HG02759 (cell line): ENCODE results near the gene LEUTX.
"Not testable (repeated sequence)": the region's sequence is repeated elsewhere in the genome, so short reads cannot be mapped to it uniquely, and the experiment has no call there.

Experiments
- ATAC-seq: cut with Tn5 transposase; IDR thresholded peaks from one replicate; pipeline ENCODE4 v1.9.1; 2021; ENCODE audit warnings: mild to moderate bottlenecking, moderate library complexity; ENCODE audit not compliant: unreplicated experiment

LEUTX gene

GRCh38 chr19:39778763-39779162 lies at the start of gene LEUTX:
Gene LEUTX, plus strand, starts transcription at chr19:39778854. Its CDS starts 67 bp downstream, at chr19:39778921.
- ATAC-seq = no peak

- ATAC-seq = no peak
Observed at GRCh38 chr19:39729594-39729993, 49.1 kb upstream of the LEUTX start.

GRCh38 chr19:39731685-39732084 lies 47.0 kb upstream of the LEUTX start:
- ATAC-seq = no peak

- ATAC-seq = no peak
Observed at GRCh38 chr19:39733841-39734240, 44.8 kb upstream of the LEUTX start.

- ATAC-seq = no peak
Observed at GRCh38 chr19:39735688-39736087, 43.0 kb upstream of the LEUTX start.

GRCh38 chr19:39736088-39736487 lies 42.6 kb upstream of the LEUTX start:
- no peak for ATAC-seq

- ATAC-seq = no peak
Observed at GRCh38 chr19:39737351-39737750, 41.3 kb upstream of the LEUTX start.

- no peak for ATAC-seq
Observed at GRCh38 chr19:39737891-39738290, 40.8 kb upstream of the LEUTX start, which contains the start of gene CLC. Gene CLC, minus strand, starts transcription at chr19:39738029. Its CDS starts 77 bp downstream, at chr19:39737952.

- no peak for ATAC-seq
Observed at GRCh38 chr19:39738814-39739213, 39.8 kb upstream of the LEUTX start.

GRCh38 chr19:39740395-39740794 lies 38.3 kb upstream of the LEUTX start:
- ATAC-seq = no peak

- no peak for ATAC-seq
Observed at GRCh38 chr19:39745643-39746042, 33.0 kb upstream of the LEUTX start.

GRCh38 chr19:39746836-39747529 lies 31.7 kb upstream of the LEUTX start:
- no peak for ATAC-seq

- no peak for ATAC-seq
Observed at GRCh38 chr19:39749981-39750380, 28.7 kb upstream of the LEUTX start.

GRCh38 chr19:39752390-39752789 lies 26.3 kb upstream of the LEUTX start:
- no peak for ATAC-seq

GRCh38 chr19:39752795-39753194 lies 25.9 kb upstream of the LEUTX start:
- ATAC-seq = no peak

GRCh38 chr19:39754544-39754943 lies 24.1 kb upstream of the LEUTX start:
- no peak for ATAC-seq

- no peak for ATAC-seq
Observed at GRCh38 chr19:39754971-39755370, 23.7 kb upstream of the LEUTX start.

- ATAC-seq = no peak
Observed at GRCh38 chr19:39759457-39760184, 19.0 kb upstream of the LEUTX start.

GRCh38 chr19:39761851-39762250 lies 16.8 kb upstream of the LEUTX start:
- ATAC-seq = not testable (repeated sequence)

- no peak for ATAC-seq
Observed at GRCh38 chr19:39765091-39766076, 13.3 kb upstream of the LEUTX start.

GRCh38 chr19:39768334-39768733 lies 10.3 kb upstream of the LEUTX start:
- ATAC-seq = no peak
